ENCODE results near the gene ABCD4. TPM values are rescaled to one million over a fixed set of nuclear protein-coding genes. Genes with fewer than 3 reads are reported as not detected.

Gene ABCD4
- total RNA-seq, 3 donors from 2014 or later = 38.2 to 57.0 (median 54.7) TPM

- Histone ChIP-seq H3K4me1 (no peaks in the 10 kb centered on the region), H3K27ac (no peak overlapping the region), H3K4me3 (no peak overlapping the region), H3K27me3 (no peaks in the 10 kb centered on the region), H3K9me3 (no peaks in the 10 kb centered on the region), H3K36me3 (no peaks in the 10 kb centered on the region)
- no peak for DNase-seq (ENCODE audit: low spot score in 2 of 2)
- TF ChIP-seq, protein P1, sequence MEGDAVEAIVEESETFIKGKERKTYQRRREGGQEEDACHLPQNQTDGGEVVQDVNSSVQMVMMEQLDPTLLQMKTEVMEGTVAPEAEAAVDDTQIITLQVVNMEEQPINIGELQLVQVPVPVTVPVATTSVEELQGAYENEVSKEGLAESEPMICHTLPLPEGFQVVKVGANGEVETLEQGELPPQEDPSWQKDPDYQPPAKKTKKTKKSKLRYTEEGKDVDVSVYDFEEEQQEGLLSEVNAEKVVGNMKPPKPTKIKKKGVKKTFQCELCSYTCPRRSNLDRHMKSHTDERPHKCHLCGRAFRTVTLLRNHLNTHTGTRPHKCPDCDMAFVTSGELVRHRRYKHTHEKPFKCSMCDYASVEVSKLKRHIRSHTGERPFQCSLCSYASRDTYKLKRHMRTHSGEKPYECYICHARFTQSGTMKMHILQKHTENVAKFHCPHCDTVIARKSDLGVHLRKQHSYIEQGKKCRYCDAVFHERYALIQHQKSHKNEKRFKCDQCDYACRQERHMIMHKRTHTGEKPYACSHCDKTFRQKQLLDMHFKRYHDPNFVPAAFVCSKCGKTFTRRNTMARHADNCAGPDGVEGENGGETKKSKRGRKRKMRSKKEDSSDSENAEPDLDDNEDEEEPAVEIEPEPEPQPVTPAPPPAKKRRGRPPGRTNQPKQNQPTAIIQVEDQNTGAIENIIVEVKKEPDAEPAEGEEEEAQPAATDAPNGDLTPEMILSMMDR (IDR thresholded peaks at IDR 0.05) = no peak
- no peak for TF ChIP-seq POLR2AphosphoS5 (IDR thresholded peaks at IDR 0.05)
- no peak for TF ChIP-seq POLR2A (IDR thresholded peaks at IDR 0.05)
- intact Hi-C loops (cut with DNase I; ENCODE audit: low total_unique reads) = no loop called here
These were observed 46.2 kb upstream of the ABCD4 start for GRCh38 chr14:74348735-74349463.

DNA sequence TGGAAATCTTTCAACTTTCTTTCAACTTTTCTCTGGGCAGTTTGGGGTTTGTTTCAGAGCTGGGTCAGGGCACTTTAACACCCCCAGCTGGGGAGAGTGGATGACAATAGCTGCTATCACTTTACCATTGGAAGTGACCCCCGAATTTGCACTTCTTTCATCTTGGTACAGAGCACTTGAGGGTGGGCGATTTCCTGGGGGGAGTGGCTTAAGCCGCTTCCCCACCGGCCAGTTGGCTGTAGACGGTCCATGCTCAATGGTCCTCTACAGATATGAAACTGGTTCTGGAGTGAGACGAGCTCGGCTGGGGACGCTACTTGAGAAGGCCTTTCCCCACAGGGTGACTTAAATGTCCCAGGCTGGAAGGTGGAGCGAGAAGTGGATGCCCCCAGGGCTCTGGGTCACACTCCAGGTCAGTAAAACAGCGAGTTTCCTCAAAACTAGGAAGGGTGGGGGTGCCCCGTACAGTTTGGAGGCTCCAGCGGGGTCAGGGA lies 45.6 kb upstream of the ABCD4 start, which contains the start of gene VRTN:
TSS of gene VRTN (plus strand) at position 231 of the 494 bp plus-strand sequence. CDS start 8,313 bp downstream, outside the sequence.
- Histone ChIP-seq H3K36me3 (no peaks in the 10 kb centered on the region), H3K4me1 (no peaks in the 10 kb centered on the region), H3K4me3 (no peak within 1 kb of the TSS), H3K27me3 (no peaks in the 10 kb centered on the region), H3K9me3 (no peaks in the 10 kb centered on the region), H3K27ac (no peak within 1 kb of the TSS)
- intact Hi-C loops (cut with DNase I; ENCODE audit: low total_unique reads) = no loop called here
- TF ChIP-seq POLR2A (IDR thresholded peaks at IDR 0.05) (no peak), POLR2AphosphoS5 (IDR thresholded peaks at IDR 0.05) (no peak)
- TF ChIP-seq, protein P1 (IDR thresholded peaks at IDR 0.05) = no peak
- no peak for DNase-seq (ENCODE audit: low spot score in 2 of 2)

- intact Hi-C loops (cut with DNase I; ENCODE audit: low total_unique reads) = no loop called here
- Histone ChIP-seq H3K27me3 (no peaks in the 10 kb centered on the region), H3K9me3 (no peaks in the 10 kb centered on the region), H3K27ac (no peak overlapping the region), H3K36me3 (no peaks in the 10 kb centered on the region), H3K4me1 (no peaks in the 10 kb centered on the region), H3K4me3 (no peak overlapping the region)
- TF ChIP-seq, protein P1 (IDR thresholded peaks at IDR 0.05) = no peak
- TF ChIP-seq POLR2AphosphoS5 (IDR thresholded peaks at IDR 0.05) (no peak), POLR2A (IDR thresholded peaks at IDR 0.05) (no peak)
- no peak for DNase-seq (ENCODE audit: low spot score in 2 of 2)
These were observed 45.0 kb upstream of the ABCD4 start for GRCh38 chr14:74347795-74348100.

- H3K4me1 ChIP-seq = no peaks in the 10 kb centered on the region
- TF ChIP-seq POLR2A (IDR thresholded peaks at IDR 0.05) (no peak), POLR2AphosphoS5 (IDR thresholded peaks at IDR 0.05) (no peak)
- TF ChIP-seq, protein P1 (IDR thresholded peaks at IDR 0.05) = no peak
- H3K27ac ChIP-seq = no peak overlapping the region
- no peak for DNase-seq (ENCODE audit: low spot score in 2 of 2)
- H3K4me3 ChIP-seq = no peak overlapping the region
- no peaks in the 10 kb centered on the region for H3K36me3 ChIP-seq
- H3K9me3 ChIP-seq = no peaks in the 10 kb centered on the region
- intact Hi-C loops (cut with DNase I; ENCODE audit: low total_unique reads) = no loop called here
- H3K27me3 ChIP-seq = no peaks in the 10 kb centered on the region
These were observed 44.5 kb upstream of the ABCD4 start for GRCh38 chr14:74347097-74347794.

DNA sequence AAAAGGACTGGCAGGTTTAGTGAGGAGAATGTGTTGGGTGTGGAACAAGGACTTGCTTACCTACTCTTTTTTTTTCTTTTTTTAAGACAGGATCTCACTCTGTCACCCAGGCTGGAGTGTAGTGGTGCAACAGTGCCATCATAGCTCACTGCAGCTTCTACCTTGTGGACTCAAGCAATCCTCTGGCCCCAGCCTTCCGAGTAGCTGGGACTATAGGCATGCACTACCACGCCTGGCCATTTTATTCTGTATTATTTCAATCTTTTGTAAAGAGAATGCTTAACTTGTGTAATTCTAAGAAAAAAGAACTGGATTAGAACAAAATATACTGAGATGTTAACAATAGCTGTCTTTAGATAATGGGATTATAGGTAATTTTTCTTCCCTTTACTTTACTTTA lies 43.6 kb upstream of the ABCD4 start:
- Histone ChIP-seq H3K9me3 (no peaks in the 10 kb centered on the region), H3K27me3 (no peaks in the 10 kb centered on the region), H3K4me1 (no peaks in the 10 kb centered on the region), H3K4me3 (no peak overlapping the region), H3K36me3 (no peaks in the 10 kb centered on the region), H3K27ac (no peak overlapping the region)
- DNase-seq (ENCODE audit: low spot score in 2 of 2) = no peak
- intact Hi-C loops (cut with DNase I; ENCODE audit: low total_unique reads) = no loop called here
- TF ChIP-seq, protein P1 (IDR thresholded peaks at IDR 0.05) = no peak
- no peak for TF ChIP-seq POLR2A (IDR thresholded peaks at IDR 0.05)
- no peak for TF ChIP-seq POLR2AphosphoS5 (IDR thresholded peaks at IDR 0.05)

All from breast epithelium (tissue), 4 donors.